CD14-positive monocyte (primary cell): Measurements from ENCODE around the gene LCAT. TPM values are rescaled to one million over a fixed set of nuclear protein-coding genes. Genes with fewer than 3 reads are reported as not detected.

ENCODE experiments used
- DNase-seq, 3 donors: peaks; one replicate each; pipeline ENCODE4 v3.0.0-alpha.2; 2011 to 2022
- H2AFZ ChIP-seq: 2 replicates; pipeline ENCODE4 v1.6.0; 2012; ENCODE audit warnings: mild to moderate bottlenecking, low read depth, low read length, inconsistent platforms; ENCODE audit not compliant: insufficient read depth, poor library complexity, severe bottlenecking
- H3K27ac ChIP-seq, 2 donors: 1 replicate in 1 of 2; 2 replicates in 1 of 2; pipeline ENCODE4 v1.5.1; 2012 to 2013; ENCODE audit warnings: low read length in 2 of 2, control low read depth in 1 of 2, inconsistent platforms in 1 of 2, low read depth in 1 of 2, mild to moderate bottlenecking in 1 of 2
- H3K27me3 ChIP-seq, 2 donors: one replicate each; pipeline versions ENCODE4 v1.6.0 to v1.6.1; 2011 to 2013; ENCODE audit warnings: low read length in 2 of 2; ENCODE audit not compliant: control insufficient read depth in 2 of 2, insufficient read depth in 2 of 2
- H3K36me3 ChIP-seq, 2 donors: replicated peaks in 1 of 2; 1 replicate in 1 of 2; 2 replicates in 1 of 2; pipeline versions ENCODE4 v1.5.1 to v1.6.1; 2012 to 2013; ENCODE audit warnings: low read length in 2 of 2, control low read depth in 1 of 2, inconsistent platforms in 1 of 2, mild to moderate bottlenecking in 1 of 2; ENCODE audit not compliant: insufficient read depth in 2 of 2, control insufficient read depth in 1 of 2
- H3K4me1 ChIP-seq, 2 donors: 1 replicate in 1 of 2; 2 replicates in 1 of 2; pipeline versions ENCODE4 v1.5.1 to v1.6.1; 2012 to 2013; ENCODE audit warnings: low read length in 2 of 2, control low read depth in 1 of 2, inconsistent platforms in 1 of 2, mild to moderate bottlenecking in 1 of 2, moderate library complexity in 1 of 2; ENCODE audit not compliant: insufficient read depth in 2 of 2, control insufficient read depth in 1 of 2
- H3K4me2 ChIP-seq: replicated peaks from 2 replicates; pipeline ENCODE3; 2012; ENCODE audit warnings: low read length, moderate library complexity, mild to moderate bottlenecking; ENCODE audit not compliant: poor library complexity, severe bottlenecking; ENCODE audit errors: extremely low read depth
- H3K4me3 ChIP-seq, 3 experiments: fragments of 200-600 bp in 1 of 3; sonication (generic) in 1 of 3; replicated peaks in 1 of 3; 1 replicate in 2 of 3; 2 replicates in 1 of 3; pipeline ENCODE4 v1.5.1; 2011 to 2013; ENCODE audit warnings: low read length in 3 of 3, mild to moderate bottlenecking in 3 of 3, control low read depth in 2 of 3, low read depth in 2 of 3, inconsistent platforms in 1 of 3, moderate library complexity in 1 of 3
- H3K79me2 ChIP-seq: 2 replicates; pipeline ENCODE4 v1.6.0; 2012; ENCODE audit warnings: mild to moderate bottlenecking, control low read depth, inconsistent platforms, low read length, moderate library complexity; ENCODE audit not compliant: insufficient read depth
- H3K9ac ChIP-seq: 2 replicates; pipeline ENCODE4 v1.6.0; 2017; ENCODE audit warnings: low read length, mild to moderate bottlenecking; ENCODE audit not compliant: insufficient read depth, poor library complexity, severe bottlenecking
- H3K9me3 ChIP-seq, 2 donors: replicated peaks in 1 of 2; 1 replicate in 1 of 2; 2 replicates in 1 of 2; pipeline versions ENCODE4 v1.5.1 to v1.6.1; 2012 to 2013; ENCODE audit warnings: low read length in 2 of 2, control low read depth in 1 of 2; ENCODE audit not compliant: control insufficient read depth in 1 of 2, insufficient read depth in 1 of 2
- H4K20me1 ChIP-seq: 2 replicates; pipeline ENCODE4 v1.6.0; 2012; ENCODE audit warnings: mild to moderate bottlenecking, low read length, control low read depth, moderate library complexity; ENCODE audit not compliant: insufficient read depth
- H3K27ac Mint-ChIP-seq, 7 donors: one replicate each; pipeline ENCODE4 v1.8.0; 2020; ENCODE audit warnings: mild to moderate bottlenecking in 7 of 7, mixed read lengths in 7 of 7, moderate library complexity in 6 of 7, inconsistent platforms in 2 of 7
- H3K27me3 Mint-ChIP-seq, 3 donors: one replicate each; pipeline ENCODE4 v1.8.0; 2021 to 2022; ENCODE audit warnings: low read depth in 3 of 3, mild to moderate bottlenecking in 3 of 3, mixed read lengths in 3 of 3, moderate library complexity in 3 of 3, inconsistent platforms in 1 of 3
- H3K36me3 Mint-ChIP-seq, 2 donors: one replicate each; pipeline ENCODE4 v1.8.0; 2020; ENCODE audit warnings: mixed read lengths in 2 of 2, inconsistent platforms in 1 of 2, mild to moderate bottlenecking in 1 of 2
- H3K4me1 Mint-ChIP-seq: one replicate; pipeline ENCODE4 v1.8.0; 2020; ENCODE audit warnings: mild to moderate bottlenecking, mixed read lengths
- H3K4me3 Mint-ChIP-seq, 2 donors: one replicate each; pipeline ENCODE4 v1.8.0; 2020; ENCODE audit warnings: mild to moderate bottlenecking in 2 of 2, mixed read lengths in 2 of 2, moderate library complexity in 1 of 2
- H3K9me3 Mint-ChIP-seq, 7 donors: one replicate each; pipeline ENCODE4 v1.8.0; 2020 to 2022; ENCODE audit warnings: mixed read lengths in 7 of 7, mild to moderate bottlenecking in 6 of 7, moderate library complexity in 6 of 7, inconsistent platforms in 2 of 7
- WGBS: methylation state at CpG from one replicate; pipeline ENCODE4 v1.1.5; 2013; ENCODE audit warnings: missing lambda C conversion rate; ENCODE audit not compliant: insufficient coverage; 5-methylcytosine and 5-hydroxymethylcytosine counted together
- intact Hi-C, 2 donors: fragments of 100-400 bp; cut with micrococcal nuclease; formaldehyde crosslinking; loops; one replicate each; pipeline versions ENCODE4 v1.15.0 to v1.15.1; 2023
- polyA plus RNA-seq, 3 donors: library from polyadenylated mRNA; depleted of rRNA in 1 of 3; unstranded in 2 of 3; stranded (reverse) in 1 of 3; fragments of 300-500 nt in 2 of 3; fragments of >200 nt in 1 of 3; fragmentation: Illumina TruSeq in 2 of 3; gene quantifications; 1 replicate in 2 of 3; 2 replicates in 1 of 3; pipeline ENCODE4 v1.2.3, GENCODE V29; 2012 to 2021
- TF ChIP-seq, protein P1 (sequence below): fragments of 200-600 bp; IDR thresholded peaks from one replicate; pipeline ENCODE4 v1.8.0; 2022; ENCODE audit warnings: antibody characterized with exemption, mild to moderate bottlenecking

The LCAT gene
- polyA plus RNA-seq, 3 donors, result 0.17 to 16.2 TPM; not detected in 1

DNA sequence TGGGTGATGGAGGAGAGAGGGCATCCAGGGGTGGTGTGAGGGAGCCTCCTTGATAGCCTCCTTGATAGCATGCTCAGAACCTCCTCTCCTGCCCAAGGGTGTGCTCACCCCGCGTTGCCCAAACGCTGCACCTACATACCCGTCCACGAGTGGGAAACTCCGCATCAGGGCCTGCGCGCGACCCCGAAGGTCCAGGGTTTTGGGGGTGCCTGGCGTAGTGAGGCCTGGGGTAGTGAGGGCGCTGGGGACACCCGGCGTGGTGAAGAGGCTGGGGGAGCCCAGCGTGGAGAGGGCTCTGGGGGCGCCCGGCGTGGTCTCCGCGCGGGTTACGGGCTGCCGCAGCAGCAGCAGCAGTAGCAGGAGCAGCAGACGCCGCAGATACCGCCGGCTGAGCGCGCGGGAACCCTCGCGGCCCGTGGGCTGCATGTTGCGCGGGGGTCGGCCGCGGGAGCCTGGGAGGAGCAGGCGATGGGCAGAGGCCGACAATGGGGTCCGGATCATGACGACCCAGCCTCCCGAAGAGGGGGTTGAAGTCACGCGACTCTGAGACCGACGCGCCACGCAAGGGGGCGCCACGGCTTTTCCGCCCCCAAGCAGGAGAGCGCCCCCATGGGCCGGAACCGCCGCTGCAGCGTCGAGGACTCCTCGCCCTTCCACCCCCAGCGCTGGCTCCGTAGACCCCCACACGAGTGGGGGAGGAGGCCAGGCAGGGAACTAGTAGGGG is 36.2 kb upstream of the LCAT start, which contains the start of gene DPEP3:
TSS of gene DPEP3 (minus strand) at position 545 of the 724 bp plus-strand sequence. CDS start at position 426, 119 bp downstream.
- TF ChIP-seq, protein P1, sequence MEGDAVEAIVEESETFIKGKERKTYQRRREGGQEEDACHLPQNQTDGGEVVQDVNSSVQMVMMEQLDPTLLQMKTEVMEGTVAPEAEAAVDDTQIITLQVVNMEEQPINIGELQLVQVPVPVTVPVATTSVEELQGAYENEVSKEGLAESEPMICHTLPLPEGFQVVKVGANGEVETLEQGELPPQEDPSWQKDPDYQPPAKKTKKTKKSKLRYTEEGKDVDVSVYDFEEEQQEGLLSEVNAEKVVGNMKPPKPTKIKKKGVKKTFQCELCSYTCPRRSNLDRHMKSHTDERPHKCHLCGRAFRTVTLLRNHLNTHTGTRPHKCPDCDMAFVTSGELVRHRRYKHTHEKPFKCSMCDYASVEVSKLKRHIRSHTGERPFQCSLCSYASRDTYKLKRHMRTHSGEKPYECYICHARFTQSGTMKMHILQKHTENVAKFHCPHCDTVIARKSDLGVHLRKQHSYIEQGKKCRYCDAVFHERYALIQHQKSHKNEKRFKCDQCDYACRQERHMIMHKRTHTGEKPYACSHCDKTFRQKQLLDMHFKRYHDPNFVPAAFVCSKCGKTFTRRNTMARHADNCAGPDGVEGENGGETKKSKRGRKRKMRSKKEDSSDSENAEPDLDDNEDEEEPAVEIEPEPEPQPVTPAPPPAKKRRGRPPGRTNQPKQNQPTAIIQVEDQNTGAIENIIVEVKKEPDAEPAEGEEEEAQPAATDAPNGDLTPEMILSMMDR, result peak; percentile 70
- H3K9me3 ChIP-seq, result no peaks in the 10 kb centered on the region
- Mint-ChIP-seq H3K9me3 (peaks cover 0 to 8% (median 3%) of the 10 kb centered on the region in 7 donors), H3K4me1 (peaks cover 22% of the 10 kb centered on the region), H3K36me3 (no peaks in the 10 kb centered on the region), H3K27me3 (peaks cover 0 to 17% (median 7%) of the 10 kb centered on the region in 3 donors), H3K4me3 (no peak within 1 kb of the TSS), H3K27ac (no peak within 1 kb of the TSS)
- H3K36me3 ChIP-seq, result no peaks in the 10 kb centered on the region
- no peaks in the 10 kb centered on the region for H3K27me3 ChIP-seq
- no peaks in the 10 kb centered on the region for H3K79me2 ChIP-seq
- H3K4me3 ChIP-seq, result no peak within 1 kb of the TSS
- no peak within 1 kb of the TSS for H2AFZ ChIP-seq
- no peak within 1 kb of the TSS for H3K27ac ChIP-seq
- no peak within 1 kb of the TSS for H3K4me2 ChIP-seq
- 85% methylated on average over 46 of the region's 62 CpGs for whole genome bisulfite sequencing
- DNase-seq, result no peak
- no peak within 1 kb of the TSS for H3K9ac ChIP-seq
- peaks cover 18% of the 10 kb centered on the region in 2 donors for H3K4me1 ChIP-seq
- H4K20me1 ChIP-seq, result no peaks in the 10 kb centered on the region
- intact Hi-C loops, result no loop called here

DNA sequence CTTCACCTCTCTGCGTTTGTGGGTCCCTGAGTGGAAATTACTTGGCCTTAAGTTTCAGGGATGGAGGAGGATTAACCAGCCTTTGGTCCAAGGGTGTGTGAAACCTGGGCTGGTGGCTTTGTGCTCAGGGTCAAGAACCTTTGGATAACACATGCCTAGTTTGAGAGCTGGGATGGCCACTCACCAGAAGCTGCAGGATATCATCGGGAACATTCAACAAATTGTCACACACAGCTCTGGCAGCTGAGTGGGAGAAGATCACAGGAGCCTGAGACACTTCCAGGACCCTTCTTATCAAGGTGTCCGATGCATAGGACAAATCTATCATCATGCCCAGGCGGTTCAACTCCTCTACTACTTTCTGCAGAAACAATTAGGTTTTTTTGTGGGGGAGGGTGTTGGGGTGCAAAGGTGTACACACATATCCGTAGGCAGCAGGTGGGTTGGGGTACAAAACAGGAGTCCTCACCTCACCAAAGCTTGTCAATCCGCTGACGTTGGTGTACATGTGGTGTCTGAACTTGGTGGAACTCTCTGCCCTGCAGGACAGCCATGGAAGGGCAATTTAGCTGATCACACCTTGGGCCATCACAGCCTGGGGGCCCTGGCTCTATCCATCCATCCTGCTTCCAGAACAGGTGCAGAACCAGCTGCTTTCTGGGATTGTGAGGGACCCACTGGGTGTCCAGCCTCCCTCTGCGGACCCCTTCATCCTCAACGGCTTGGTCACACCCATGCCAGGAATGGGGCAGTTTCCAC is 33.7 kb upstream of the LCAT start:
- TF ChIP-seq, protein P1, result no peak
- Mint-ChIP-seq H3K4me3 (no peak overlapping the region), H3K36me3 (no peaks in the 10 kb centered on the region), H3K27ac (no peak overlapping the region), H3K9me3 (peaks cover 0 to 3% (median under 1%) of the 10 kb centered on the region in 7 donors), H3K4me1 (no peaks in the 10 kb centered on the region), H3K27me3 (peaks cover 3 to 17% (median 9%) of the 10 kb centered on the region in 3 donors)
- H3K9me3 ChIP-seq, result no peaks in the 10 kb centered on the region
- H4K20me1 ChIP-seq, result no peaks in the 10 kb centered on the region
- H2AFZ ChIP-seq, result no peak overlapping the region
- 89% methylated on average over 2 of the region's 9 CpGs for WGBS
- H3K4me1 ChIP-seq, result no peaks in the 10 kb centered on the region
- H3K4me2 ChIP-seq, result no peak overlapping the region
- no peaks in the 10 kb centered on the region for H3K36me3 ChIP-seq
- H3K27me3 ChIP-seq, result no peaks in the 10 kb centered on the region
- intact Hi-C loops, result no loop called here
- H3K9ac ChIP-seq, result no peak overlapping the region
- no peak overlapping the region for H3K4me3 ChIP-seq
- H3K79me2 ChIP-seq, result no peaks in the 10 kb centered on the region
- no peak for DNase-seq
- H3K27ac ChIP-seq, result no peak overlapping the region
